ENCODE results near the gene SH3PXD2A. TPM values are rescaled to one million over a fixed set of nuclear protein-coding genes. Genes with fewer than 3 reads are reported as not detected.

Gene SH3PXD2A
- total RNA-seq, 1 experiment from 2014 or later, result 4.5 TPM

DNA sequence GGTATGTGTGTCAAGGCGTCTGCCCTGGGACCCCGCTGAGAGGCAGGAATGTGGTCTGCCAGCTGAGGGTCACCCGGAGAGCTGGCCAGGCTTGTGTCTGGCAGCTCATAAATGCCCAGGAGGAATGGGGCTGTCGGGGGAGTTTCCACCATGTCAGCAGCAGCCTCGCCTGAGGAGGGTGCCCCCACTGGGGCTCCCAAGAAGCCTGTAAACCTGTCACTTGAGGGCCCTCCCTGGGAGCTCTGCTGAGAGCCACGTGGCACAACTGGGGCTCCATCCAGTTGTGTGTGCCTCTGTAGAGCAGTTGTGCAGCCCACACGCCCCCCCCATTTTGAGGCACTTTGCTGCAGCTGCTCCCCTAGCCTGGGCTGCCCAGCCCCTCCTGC, 291.3 kb downstream of the SH3PXD2A start:
- Mint-ChIP-seq H3K4me3 (no peak overlapping the region), H3K27ac (no peak overlapping the region), H3K27me3 (ENCODE audit: low read depth) (peaks cover 3% of the 10 kb centered on the region), H3K36me3 (ENCODE audit: insufficient read depth in 1 of 3, low read depth in 3 of 3) (no peaks in the 10 kb centered on the region), H3K9me3 (no peaks in the 10 kb centered on the region; a peak in 1 of 5 replicates), H3K4me1 (peaks cover 2 to 5% of the 10 kb centered on the region in 2 experiments; a peak in 1 of 4 replicates)
- TF ChIP-seq, protein P1, sequence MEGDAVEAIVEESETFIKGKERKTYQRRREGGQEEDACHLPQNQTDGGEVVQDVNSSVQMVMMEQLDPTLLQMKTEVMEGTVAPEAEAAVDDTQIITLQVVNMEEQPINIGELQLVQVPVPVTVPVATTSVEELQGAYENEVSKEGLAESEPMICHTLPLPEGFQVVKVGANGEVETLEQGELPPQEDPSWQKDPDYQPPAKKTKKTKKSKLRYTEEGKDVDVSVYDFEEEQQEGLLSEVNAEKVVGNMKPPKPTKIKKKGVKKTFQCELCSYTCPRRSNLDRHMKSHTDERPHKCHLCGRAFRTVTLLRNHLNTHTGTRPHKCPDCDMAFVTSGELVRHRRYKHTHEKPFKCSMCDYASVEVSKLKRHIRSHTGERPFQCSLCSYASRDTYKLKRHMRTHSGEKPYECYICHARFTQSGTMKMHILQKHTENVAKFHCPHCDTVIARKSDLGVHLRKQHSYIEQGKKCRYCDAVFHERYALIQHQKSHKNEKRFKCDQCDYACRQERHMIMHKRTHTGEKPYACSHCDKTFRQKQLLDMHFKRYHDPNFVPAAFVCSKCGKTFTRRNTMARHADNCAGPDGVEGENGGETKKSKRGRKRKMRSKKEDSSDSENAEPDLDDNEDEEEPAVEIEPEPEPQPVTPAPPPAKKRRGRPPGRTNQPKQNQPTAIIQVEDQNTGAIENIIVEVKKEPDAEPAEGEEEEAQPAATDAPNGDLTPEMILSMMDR (conservative IDR thresholded peaks at IDR 0.05), result no peak
- Histone ChIP-seq H3K4ac (ENCODE audit: low read depth, low read length) (no peak overlapping the region), H3K79me2 (ENCODE audit: insufficient read depth, low read length) (no peaks in the 10 kb centered on the region), H3K27ac (ENCODE audit: insufficient read length, low read depth, low read length) (no peak overlapping the region), H2BK5ac (ENCODE audit: insufficient read length, low read length) (no peak overlapping the region), H3K14ac (ENCODE audit: insufficient read depth, low read length) (no peak overlapping the region; the same call in 1 of the 2 replicates), H2AFZ (ENCODE audit: low read length) (no peak overlapping the region), H2BK20ac (ENCODE audit: low read depth, low read length, poor library complexity, severe bottlenecking) (no peak overlapping the region), H3T11ph (ENCODE audit: low read length) (no peak overlapping the region), H4K20me1 (ENCODE audit: control insufficient read depth, insufficient read depth, insufficient read length) (no peaks in the 10 kb centered on the region), H3K27me3 (ENCODE audit: insufficient read depth, low read length) (no peaks in the 10 kb centered on the region), H3K9ac (ENCODE audit: extremely low read depth, insufficient read length, low read length) (no peak overlapping the region), H4K91ac (ENCODE audit: insufficient read length, low read depth, low read length) (no peak overlapping the region), H3K9me3 (ENCODE audit: control insufficient read depth, low read depth, low read length) (no peaks in the 10 kb centered on the region), H3K79me1 (ENCODE audit: insufficient read depth, low read depth, low read length, poor library complexity, severe bottlenecking) (no peaks in the 10 kb centered on the region), H2BK12ac (ENCODE audit: insufficient read length, low read depth, low read length) (no peak overlapping the region), H4K8ac (replicated peaks; ENCODE audit: insufficient read length, low read depth, low read length) (no peak overlapping the region), H3K18ac (ENCODE audit: insufficient read length, low read depth, low read length) (no peak overlapping the region), H4K5ac (ENCODE audit: insufficient read length, low read depth, low read length) (no peak overlapping the region), H2AK5ac (ENCODE audit: insufficient read length, low read length) (no peak overlapping the region), H3K23me2 (ENCODE audit: insufficient read length, low read depth, low read length, poor library complexity, severe bottlenecking) (no peaks in the 10 kb centered on the region), H3K4me1 (ENCODE audit: insufficient read depth, low read length) (no peaks in the 10 kb centered on the region), H3K4me2 (ENCODE audit: insufficient read depth, insufficient read length, low read length) (no peak overlapping the region), H2BK120ac (ENCODE audit: low read depth, low read length, poor library complexity, severe bottlenecking) (no peak overlapping the region), H3K56ac (ENCODE audit: insufficient read length, low read depth, low read length) (no peak overlapping the region), H2BK15ac (ENCODE audit: low read depth, low read length) (no peak overlapping the region), H3K23ac (ENCODE audit: insufficient read length, low read depth, low read length) (no peak overlapping the region)
- WGBS (ENCODE audit: extremely low coverage, insufficient read length, low lambda C conversion rate), result no CpG with 5 or more reads among the region's 7 CpGs
- no peak for DNase-seq

Data from H9 (cell line).